ENCODE data around the gene SPINDOC. TPM values are rescaled to one million over a fixed set of nuclear protein-coding genes. Genes with fewer than 3 reads are reported as not detected.

SPINDOC gene
- polyA plus RNA-seq, 1 of the 3 experiments (the other 2 are of a cell fraction), result 45.0 TPM

DNA sequence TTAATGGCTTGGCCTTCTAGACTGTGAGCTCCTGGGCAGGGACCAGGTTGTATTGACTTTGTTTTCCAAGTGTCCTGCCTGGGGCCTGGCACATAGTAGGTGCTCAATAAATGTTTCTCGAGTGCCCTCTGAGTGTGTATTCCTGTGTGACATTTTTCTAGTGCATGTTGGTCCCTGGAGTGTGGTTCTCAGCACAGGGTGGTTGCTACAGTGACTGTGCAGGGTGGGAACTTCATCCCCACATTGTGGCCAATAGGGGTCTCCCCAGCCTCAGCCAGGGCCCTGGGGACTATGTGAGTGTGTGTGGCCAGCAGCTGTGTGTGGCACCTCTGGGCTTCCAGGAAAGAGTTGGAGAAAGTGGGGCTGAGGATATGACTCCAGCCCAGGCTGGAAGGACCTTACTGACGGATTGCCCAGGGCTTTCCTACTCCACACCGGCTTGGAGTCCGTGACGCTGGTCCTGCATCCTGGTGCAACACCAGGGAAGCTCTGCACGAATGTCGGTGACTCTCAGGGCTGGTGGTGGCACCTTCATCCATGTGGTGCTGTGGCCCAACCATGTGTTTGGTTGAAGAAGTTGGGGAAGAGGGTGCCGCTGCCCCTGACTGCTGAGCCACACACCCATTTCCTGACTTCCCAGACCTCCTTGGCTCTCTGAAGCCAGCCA is 16.7 kb downstream of the SPINDOC start:
- Histone ChIP-seq H3K4me1 (ENCODE audit: control insufficient read depth in 1 of 2, insufficient read depth in 2 of 2, low read depth in 1 of 2, low read length in 1 of 2) (no peaks in the 10 kb centered on the region; a peak in 1 of 4 replicates), H3K36me3 (replicated peaks in 1 of 2; ENCODE audit: control insufficient read depth in 1 of 2, insufficient read depth in 2 of 2, low read length in 1 of 2) (peaks cover 0 to 5% of the 10 kb centered on the region in 2 experiments), H3K4me3 (ENCODE audit: low read depth in 2 of 2, low read length in 1 of 2) (no peak overlapping the region), H3K4me2 (no peak overlapping the region), H3K27ac (ENCODE audit: low read depth in 2 of 2, low read length in 1 of 2) (no peak overlapping the region), H2AFZ (ENCODE audit: low read depth) (no peak overlapping the region), H4K20me1 (ENCODE audit: insufficient read depth) (no peaks in the 10 kb centered on the region), H3F3A (replicated peaks; ENCODE audit: insufficient read depth) (peaks cover 4% of the 10 kb centered on the region), H3K9ac (no peak overlapping the region), H3K79me2 (ENCODE audit: insufficient read depth) (no peaks in the 10 kb centered on the region), H3K27me3 (ENCODE audit: insufficient read depth) (no peaks in the 10 kb centered on the region), H3K9me2 (no peaks in the 10 kb centered on the region), H3K9me3 (no peaks in the 10 kb centered on the region)
- 75% methylated on average over 4 of the region's 8 CpGs for WGBS (ENCODE audit: low lambda C conversion rate)
- TF ChIP-seq SMC3 (IDR thresholded peaks at IDR 0.05; ENCODE audit: low read depth, low read length), result peak; percentile 20; the same call in 1 of the 2 replicates
- TF ChIP-seq, protein P1, sequence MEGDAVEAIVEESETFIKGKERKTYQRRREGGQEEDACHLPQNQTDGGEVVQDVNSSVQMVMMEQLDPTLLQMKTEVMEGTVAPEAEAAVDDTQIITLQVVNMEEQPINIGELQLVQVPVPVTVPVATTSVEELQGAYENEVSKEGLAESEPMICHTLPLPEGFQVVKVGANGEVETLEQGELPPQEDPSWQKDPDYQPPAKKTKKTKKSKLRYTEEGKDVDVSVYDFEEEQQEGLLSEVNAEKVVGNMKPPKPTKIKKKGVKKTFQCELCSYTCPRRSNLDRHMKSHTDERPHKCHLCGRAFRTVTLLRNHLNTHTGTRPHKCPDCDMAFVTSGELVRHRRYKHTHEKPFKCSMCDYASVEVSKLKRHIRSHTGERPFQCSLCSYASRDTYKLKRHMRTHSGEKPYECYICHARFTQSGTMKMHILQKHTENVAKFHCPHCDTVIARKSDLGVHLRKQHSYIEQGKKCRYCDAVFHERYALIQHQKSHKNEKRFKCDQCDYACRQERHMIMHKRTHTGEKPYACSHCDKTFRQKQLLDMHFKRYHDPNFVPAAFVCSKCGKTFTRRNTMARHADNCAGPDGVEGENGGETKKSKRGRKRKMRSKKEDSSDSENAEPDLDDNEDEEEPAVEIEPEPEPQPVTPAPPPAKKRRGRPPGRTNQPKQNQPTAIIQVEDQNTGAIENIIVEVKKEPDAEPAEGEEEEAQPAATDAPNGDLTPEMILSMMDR (IDR thresholded peaks at IDR 0.05), result peak; percentile 45
- peak; percentile 65 for TF ChIP-seq RAD21 (IDR thresholded peaks at IDR 0.05; ENCODE audit: low read length)
- no peak for TF ChIP-seq TEAD4 (IDR thresholded peaks at IDR 0.05; ENCODE audit: borderline replicate concordance, insufficient read depth)
- ChIA-PET POLR2A (interaction anchor here (1.5 kb wide), 1 partner anchor 9 kb away, joined by 4 read pairs; the partner anchor contains the start of gene MARK2), CTCF (interaction anchor here (0.7 to 3.0 kb wide), 15 partner anchors 7 to 321 kb away, joined by 3 to 14 read pairs (median 4); partner anchors contain the start of genes NAA40 and RCOR2)
- peak; percentile 79 for DNase-seq

DNA sequence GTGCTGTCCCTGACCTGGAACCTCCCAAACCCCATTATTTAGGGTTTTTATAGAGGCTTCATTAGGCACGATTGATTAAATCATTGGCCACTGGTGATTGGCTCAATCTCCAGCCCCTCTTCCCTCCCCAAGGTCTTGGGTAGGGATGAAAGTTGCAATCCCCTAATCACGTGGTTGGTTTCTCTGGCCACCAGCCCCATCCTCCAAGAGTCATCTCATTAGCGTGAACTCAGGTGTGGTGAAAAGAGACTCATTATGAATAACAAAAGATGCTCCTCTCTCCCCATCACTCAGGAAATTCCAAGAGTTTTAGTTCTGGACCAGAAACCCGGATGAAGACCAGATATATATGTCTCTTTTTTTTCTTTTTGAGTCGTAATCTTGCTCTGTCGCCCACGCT is 18.1 kb downstream of the SPINDOC start:
- ChIA-PET CTCF (interaction anchor here (0.7 to 2.7 kb wide), 3 partner anchors 86 to 317 kb away, joined by 4 to 12 read pairs (median 4); partner anchors contain the start of gene RCOR2), POLR2A (no interaction called here)
- Histone ChIP-seq H3K9ac (no peak overlapping the region), H3K4me3 (ENCODE audit: low read depth in 2 of 2, low read length in 1 of 2) (no peak overlapping the region), H3K36me3 (replicated peaks in 1 of 2; ENCODE audit: control insufficient read depth in 1 of 2, insufficient read depth in 2 of 2, low read length in 1 of 2) (no peaks in the 10 kb centered on the region), H3K9me3 (no peaks in the 10 kb centered on the region), H3F3A (replicated peaks; ENCODE audit: insufficient read depth) (peaks cover 4% of the 10 kb centered on the region), H3K79me2 (ENCODE audit: insufficient read depth) (no peaks in the 10 kb centered on the region), H3K9me2 (no peaks in the 10 kb centered on the region), H2AFZ (ENCODE audit: low read depth) (no peak overlapping the region), H4K20me1 (ENCODE audit: insufficient read depth) (no peaks in the 10 kb centered on the region), H3K4me2 (no peak overlapping the region), H3K4me1 (ENCODE audit: control insufficient read depth in 1 of 2, insufficient read depth in 2 of 2, low read depth in 1 of 2, low read length in 1 of 2) (no peaks in the 10 kb centered on the region; a peak in 1 of 4 replicates), H3K27me3 (ENCODE audit: insufficient read depth) (no peaks in the 10 kb centered on the region), H3K27ac (ENCODE audit: low read depth in 2 of 2, low read length in 1 of 2) (no peak overlapping the region)
- WGBS (ENCODE audit: low lambda C conversion rate), result 77% methylated on average over 7 of the region's 7 CpGs
- TF ChIP-seq ELF1 (IDR thresholded peaks at IDR 0.05), result no peak
- TF ChIP-seq TEAD4 (IDR thresholded peaks at IDR 0.05; ENCODE audit: borderline replicate concordance, insufficient read depth), result no peak
- no peak for TF ChIP-seq SIN3A (IDR thresholded peaks at IDR 0.05; ENCODE audit: borderline replicate concordance, low read depth, low read length)
- TF ChIP-seq, protein P2, sequence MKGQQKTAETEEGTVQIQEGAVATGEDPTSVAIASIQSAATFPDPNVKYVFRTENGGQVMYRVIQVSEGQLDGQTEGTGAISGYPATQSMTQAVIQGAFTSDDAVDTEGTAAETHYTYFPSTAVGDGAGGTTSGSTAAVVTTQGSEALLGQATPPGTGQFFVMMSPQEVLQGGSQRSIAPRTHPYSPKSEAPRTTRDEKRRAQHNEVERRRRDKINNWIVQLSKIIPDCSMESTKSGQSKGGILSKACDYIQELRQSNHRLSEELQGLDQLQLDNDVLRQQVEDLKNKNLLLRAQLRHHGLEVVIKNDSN (IDR thresholded peaks at IDR 0.05; ENCODE audit: borderline replicate concordance, low read depth), result no peak
- TF ChIP-seq SMC3 (IDR thresholded peaks at IDR 0.05; ENCODE audit: low read depth, low read length), result no peak
- no peak for TF ChIP-seq TAF1 (IDR thresholded peaks at IDR 0.05; ENCODE audit: borderline replicate concordance, low read depth, low read length)
- TF ChIP-seq FOSL2 (IDR thresholded peaks at IDR 0.05; ENCODE audit: borderline replicate concordance, low read depth), result no peak
- TF ChIP-seq NRF1 (IDR thresholded peaks at IDR 0.05; ENCODE audit: low read depth, low read length), result no peak
- no peak for TF ChIP-seq CHD2 (IDR thresholded peaks at IDR 0.05; ENCODE audit: low read length, partially characterized antibody)
- no peak for DNase-seq
